SIG-M5 treated with dmso at 0.1 percent for 504 hours (cell line): ENCODE data around the gene NUTM2F.
A peak's percentile ranks its signal among the peaks of the same experiment; 100 is the strongest.
"Not testable (repeated sequence)": the region's sequence is repeated elsewhere in the genome, so short reads cannot be mapped to it uniquely, and the experiment has no call there.

Source experiments
- DNase-seq: peaks from one replicate; lab custom pipeline; 2025; ENCODE audit not compliant: unreplicated experiment; lab: John Stamatoyannopoulos, UW

The NUTM2F gene, protein sequence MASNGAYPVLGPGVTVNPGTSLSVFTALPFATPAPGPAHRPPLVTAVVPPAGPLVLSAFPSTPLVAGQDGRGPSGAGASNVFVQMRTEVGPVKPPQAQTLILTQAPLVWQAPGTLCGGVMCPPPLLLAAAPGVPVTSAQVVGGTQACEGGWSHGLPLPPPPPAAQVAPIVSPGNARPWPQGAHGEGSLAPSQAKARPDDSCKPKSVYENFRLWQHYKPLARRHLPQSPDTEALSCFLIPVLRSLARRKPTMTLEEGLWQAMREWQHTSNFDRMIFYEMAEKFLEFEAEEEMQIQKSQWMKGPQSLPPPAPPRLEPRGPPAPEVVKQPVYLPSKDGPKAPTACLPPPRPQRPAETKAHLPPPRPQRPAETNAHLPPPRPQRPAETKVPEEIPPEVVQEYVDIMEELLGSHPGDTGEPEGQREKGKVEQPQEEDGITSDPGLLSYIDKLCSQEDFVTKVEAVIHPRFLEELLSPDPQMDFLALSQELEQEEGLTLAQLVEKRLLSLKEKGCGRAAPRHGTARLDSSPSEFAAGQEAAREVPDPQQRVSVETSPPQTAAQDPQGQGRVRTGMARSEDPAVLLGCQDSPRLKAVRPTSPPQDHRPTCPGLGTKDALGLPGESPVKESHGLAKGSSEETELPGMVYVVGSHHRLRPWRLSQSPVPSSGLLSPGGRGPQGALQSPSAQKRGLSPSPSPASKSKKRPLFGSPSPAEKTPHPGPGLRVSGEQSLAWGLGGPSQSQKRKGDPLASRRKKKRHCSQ

DNA sequence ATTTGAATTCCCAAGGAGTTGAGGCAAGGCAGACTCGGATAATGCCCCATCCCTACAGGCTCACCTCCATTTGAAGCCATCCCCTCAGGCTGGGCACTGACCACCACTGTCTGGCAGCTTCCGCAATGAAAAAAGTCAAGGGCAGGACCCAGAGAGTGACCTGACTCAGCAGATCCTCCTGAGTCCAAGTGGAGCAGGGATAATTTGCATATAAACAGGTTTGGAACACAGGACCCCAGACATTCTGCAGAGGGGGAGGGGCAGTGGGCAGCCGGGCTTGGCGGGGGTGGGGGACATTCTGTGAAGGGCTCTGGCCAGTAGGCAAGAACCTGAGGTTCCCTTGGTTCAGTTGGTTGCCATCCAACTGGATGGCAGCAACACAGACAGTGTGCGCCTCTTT, at the start of gene NUTM2F:
TSS of gene NUTM2F (minus strand) at position 101 of the 400 bp plus-strand sequence. CDS start at position 80, 21 bp downstream.
- not testable (repeated sequence) for DNase-seq

DNA sequence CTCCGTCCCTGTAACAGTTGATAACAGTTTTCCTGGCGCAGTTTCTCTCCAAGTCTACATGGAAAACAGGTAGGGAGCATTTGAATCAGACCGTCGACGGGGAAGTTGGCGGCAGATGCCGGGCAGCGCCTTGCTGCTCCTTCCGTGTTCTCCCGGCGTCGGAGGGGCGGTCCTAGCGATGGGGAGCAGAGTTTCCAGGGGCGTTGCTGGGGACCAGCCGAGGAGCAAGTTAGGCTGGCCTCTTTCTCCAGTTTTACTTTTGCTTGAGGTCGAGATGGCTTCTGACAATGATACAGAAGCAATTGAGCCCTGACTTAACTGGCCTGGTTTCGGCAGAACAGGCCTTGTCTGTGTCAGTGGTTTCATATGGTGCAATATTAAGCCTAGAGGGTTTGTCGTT, 46.8 kb upstream of the NUTM2F start:
- DNase-seq, result peak; percentile 13

DNA sequence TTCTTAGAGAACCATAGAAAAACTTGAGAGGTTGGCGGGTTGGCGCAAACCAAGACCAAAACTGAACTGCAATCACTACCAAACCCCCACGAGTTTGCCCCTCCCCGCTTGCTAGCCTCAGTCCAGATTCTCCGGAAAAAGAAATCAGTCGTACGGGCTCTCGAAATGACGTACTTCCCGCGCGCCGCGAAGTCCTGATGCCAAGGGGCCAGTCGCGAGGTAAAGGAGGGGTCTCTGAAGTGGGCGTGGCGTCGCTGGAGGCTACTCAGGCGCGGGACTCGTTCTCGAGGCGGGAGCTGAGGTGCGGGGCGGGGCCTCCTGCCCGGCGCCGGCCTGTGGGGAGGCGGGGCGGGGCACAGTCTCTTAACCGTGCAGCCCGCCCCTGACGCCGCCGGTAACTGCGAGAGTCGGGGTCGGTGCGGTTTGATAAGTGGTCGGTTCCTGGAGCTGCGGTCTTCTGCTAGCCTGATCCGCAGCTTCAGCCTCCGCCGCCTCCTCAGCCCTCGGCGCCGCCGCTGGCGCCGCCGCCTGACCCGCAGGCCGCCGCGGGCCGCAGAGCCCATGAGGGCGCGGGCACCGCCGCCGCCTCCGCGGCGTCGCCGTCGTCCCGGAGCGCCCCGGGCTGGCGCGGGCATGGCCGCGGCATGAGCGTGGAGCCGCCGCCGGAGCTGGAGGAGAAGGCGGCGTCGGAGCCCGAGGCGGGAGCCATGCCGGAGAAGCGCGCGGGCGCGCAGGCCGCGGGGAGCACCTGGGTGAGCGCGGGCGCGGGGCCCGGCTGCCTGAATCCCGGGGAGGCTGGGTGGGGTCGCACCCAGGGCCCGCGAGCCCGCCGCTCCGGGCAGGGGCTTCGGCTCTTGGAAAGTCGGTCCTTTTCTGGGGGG, 46.0 kb upstream of the NUTM2F start:
- peak; percentile 83 for DNase-seq

DNA sequence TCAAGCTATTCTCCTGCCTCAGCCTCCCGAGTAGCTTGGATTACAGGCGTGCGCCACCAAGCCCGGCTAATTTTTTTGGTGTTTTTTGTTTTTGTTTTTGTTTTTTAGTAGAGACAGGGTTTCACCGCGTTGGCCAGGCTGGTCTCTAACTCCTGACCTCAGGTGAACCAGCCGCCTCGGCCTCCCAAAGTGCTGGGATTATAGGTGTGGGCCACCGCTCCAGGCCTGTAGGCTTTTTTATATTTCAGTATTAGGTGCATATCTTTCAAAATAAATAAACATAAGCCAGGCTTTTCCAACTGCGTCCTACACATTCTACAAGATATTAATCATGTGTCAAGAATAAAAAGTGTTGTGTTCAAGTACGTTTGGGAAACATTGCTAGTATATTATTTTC, 45.3 kb upstream of the NUTM2F start:
- not testable (repeated sequence) for DNase-seq

DNA sequence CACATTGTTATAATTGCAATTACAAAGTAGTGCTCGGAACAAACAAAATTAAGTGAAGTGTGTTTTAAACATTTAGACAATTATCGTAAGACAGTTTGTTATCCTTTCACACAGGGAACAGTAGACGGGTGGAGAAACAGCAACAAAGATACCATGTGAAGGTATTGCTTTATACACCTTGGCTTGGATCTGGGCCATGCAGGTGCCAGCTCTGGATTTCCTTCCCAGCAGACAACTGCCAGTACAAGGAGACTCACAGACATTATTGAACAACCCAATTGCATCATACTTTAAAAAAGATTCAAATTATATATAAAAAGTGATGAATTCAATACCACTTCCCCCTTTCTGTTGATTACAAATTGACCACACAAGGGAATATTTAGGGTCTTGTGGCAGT, 41.8 kb upstream of the NUTM2F start:
- DNase-seq, result not testable (repeated sequence)

DNA sequence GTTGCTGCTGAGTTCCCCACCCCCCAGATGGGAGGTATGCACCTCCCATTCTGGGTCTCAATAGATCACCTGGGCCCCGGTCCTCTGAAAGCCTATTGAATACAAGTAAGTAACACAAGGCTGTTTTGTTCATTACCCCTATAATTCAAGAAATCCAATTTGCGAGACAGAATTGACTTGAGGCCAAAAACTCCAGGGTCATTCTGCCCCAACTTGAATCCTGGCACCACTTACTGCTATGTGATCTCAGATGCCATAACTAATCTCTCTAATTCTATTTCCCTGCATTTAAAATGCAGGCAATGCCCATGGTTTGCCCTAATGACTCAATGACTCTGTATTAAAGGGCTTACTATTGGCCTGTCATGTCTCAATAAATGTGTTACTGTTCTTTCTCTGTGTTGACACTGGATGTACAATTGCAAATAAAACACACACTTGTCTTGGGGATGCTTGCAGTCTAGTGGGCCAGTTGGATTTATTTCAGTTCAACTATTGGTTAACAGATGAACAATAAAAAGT, 35.7 kb upstream of the NUTM2F start:
- DNase-seq, result not testable (repeated sequence)

DNA sequence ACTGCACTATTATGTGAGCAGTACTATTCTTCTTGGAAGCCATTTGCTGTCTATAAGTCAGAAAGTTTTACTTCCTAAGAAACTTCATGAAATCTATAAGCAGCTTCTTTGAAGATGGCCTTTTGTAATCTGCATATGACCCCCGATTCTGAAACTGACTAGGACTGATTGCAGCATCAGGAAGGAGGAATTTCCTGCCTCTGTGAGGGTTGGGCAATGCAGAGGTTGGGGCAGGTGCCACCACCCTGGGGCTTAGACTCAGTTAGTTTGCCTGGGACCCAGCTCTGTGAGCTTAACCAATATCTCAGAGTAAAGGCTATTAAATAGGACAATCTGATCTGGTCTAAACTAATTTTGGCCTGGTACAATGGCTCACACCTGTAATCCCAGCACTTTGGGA, 28.7 kb upstream of the NUTM2F start:
- DNase-seq, result not testable (repeated sequence)

DNA sequence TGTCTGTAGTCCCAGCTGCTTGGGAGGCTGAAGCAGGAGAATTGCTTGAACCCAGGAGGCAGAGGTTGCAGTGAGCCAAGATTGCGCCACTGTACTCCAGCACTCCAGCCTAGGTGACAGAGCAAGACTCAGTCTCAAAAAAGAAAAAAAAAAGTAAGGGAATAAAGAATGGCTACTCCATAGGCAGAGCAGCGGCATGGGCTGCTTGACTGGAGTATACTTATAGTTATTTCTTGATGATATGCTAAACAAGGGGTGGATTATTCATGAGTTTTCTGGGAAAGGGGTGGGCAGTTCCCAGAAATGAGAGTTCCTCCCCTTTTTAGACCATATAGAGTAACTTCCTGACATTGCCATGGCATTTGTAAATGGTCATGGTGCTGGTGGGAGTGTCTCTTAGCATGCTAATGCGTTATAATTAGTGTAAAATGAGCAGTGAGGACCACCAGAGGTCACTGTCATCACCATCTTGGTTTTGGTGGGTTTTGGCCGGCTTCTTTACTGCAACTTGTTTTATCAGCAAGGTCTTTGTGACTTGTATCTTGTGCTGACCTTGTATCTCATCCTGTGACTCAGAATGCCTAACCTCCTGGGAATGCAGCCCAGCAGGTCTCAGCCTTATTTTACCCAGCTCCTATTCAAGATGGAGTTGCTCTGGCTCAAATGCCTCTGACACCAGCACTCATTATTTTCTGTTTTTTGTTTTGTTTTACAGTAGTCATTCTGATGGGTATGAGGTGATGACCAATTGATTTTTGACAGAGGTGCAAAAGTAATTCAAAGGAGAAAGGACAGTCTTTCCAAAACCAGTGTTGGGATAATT, 23.7 kb upstream of the NUTM2F start:
- not testable (repeated sequence) for DNase-seq

DNA sequence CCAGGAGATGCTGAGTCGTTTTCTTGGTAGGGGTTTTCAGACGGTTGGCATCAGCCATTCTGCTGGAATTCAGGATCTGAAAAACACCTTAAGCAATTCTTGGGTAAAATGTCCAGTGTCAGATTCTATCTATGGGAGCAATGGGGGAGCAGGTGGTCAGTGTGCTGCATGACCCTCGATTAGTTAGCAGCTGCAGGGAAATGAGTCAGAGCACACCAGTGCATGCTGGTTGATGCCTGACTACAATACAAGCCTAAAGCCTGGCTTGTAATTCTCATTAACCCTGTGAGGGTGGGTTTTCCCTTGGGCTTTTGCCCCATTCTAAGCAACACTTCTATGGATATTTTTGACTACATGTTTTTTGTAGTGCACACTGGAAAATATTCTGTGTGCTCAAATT, 20.3 kb upstream of the NUTM2F start:
- not testable (repeated sequence) for DNase-seq

DNA sequence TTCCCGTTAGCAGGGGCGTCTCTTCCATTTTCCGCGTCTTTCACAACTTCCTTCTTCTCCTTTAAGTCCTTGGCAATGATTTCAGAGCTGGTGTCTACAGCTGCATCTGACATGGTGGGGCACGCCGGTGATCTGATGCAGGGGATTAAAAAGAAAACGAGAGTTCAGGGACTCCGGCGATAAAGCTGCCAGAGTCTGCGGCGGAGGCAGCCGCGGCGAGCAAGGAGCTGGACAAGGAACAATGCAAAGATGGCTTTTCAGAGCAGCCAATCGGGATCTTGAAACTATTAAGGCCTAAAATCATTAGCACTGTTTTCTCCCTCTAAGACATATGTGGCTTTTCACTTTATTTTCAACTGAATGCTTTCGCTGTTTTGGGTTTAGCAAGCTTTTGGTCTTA, 19.0 kb upstream of the NUTM2F start:
- not testable (repeated sequence) for DNase-seq

DNA sequence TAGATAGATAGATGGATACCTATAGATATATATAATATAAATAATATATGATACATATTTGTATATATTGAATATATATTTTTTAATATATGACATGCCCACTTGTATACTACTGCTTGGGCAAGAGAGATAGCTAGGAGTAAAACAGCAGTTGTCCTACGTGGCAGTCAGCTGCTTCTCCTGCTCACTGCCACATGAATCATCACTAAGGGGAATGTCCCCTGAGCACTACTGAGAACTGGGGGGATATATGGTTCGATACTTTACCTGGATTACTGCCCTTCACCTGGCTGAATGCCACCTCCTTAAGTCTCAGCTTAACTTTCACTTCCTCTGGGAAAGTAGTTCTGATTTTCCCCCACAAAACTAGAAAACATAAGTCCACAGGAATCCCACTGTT, 13.3 kb upstream of the NUTM2F start:
- DNase-seq, result not testable (repeated sequence)

DNA sequence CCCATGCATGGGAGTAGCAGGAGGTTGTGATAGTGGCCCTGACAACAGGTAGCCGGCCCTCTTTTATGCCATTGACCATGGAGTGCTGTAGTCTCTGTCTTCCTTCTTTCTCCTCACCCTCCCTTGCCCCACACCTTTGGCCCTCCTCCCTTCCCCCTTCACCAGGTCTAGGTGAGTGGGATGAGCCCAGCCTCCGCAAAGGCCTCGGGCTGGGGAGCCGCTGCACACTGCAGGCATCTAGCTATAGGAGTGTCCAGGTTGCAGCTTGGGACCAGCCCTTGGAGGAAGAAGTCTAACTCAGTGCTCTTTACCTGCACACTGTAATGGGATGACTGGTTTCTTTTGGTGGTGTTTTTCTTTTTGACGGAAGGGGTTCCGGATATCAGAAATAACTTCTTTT, 12.3 kb upstream of the NUTM2F start:
- not testable (repeated sequence) for DNase-seq

DNA sequence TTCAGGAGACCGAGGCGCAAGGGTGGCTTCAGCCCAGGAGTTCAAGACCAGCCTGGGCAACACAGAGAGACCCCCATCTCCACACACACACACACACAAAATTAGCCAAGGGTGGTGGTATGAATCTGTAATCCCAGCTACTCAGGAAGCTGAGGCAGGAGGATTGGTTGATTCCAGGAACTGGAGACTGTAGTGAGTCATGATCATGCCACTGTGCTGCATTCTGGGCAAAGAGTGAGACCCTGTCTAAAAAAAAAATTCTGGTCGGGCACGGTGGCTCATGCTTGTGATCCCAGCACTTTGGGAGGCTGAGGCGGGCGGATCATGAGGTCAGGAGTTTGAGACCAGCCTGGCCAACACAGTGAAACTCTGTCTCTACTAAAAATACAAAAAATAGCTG, 11.2 kb upstream of the NUTM2F start:
- DNase-seq, result not testable (repeated sequence)

DNA sequence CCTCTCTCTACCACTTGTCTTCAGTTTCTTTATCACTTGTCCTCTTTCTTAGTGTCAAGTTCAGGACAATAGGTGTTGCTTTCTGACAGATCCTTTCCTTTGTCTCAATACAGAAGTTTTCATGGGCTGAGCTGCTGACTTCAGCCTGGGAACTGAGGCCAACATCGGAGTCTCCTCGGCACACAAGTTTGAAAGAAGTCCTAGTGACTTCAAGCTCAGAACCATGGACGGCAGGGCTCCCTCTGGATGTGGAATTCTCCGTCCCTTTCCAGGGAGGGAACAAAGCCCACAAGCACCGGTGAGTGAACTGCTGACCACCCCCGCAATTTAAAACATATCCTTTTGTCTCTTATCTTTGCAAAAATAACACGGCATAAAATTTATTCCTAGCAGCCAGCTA, 10.3 kb upstream of the NUTM2F start:
- not testable (repeated sequence) for DNase-seq

DNA sequence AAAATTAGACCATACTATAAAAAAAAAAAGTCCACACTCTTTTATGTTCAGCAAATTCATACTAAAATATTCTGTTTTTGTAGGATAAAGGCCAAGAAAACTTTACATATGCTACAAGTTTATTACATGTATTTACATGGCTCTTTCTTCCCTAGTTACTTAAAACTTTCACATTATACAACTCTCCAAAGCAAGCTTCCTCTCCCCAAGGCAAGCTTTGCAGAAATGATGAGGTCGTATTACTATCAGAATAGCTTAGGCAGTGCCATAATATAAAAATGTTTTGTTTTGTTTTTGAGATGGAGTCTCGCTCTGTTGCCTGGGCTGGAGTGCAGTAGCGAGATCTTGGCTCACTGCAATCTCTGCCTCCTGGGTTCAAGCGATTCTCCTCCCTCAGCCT, 8.0 kb upstream of the NUTM2F start:
- not testable (repeated sequence) for DNase-seq

DNA sequence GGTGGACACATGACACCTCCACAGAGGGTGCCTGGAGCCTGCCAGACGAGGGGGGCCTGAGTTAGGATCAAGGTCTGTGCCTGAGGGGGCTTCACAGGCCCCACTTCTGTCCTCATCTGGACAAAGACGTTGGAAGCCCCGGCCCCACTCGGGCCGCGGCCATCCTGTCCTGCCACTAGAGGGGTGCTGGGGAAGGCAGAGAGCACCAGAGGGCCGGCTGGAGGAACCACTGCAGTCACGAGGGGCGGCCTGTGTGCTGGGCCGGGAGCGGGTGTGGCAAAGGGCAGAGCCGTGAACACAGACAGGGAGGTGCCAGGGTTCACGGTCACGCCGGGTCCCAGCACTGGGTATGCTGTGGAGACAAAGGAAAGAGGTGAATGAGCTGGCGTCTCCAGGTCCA, 2.9 kb downstream of the NUTM2F start:
- DNase-seq, result not testable (repeated sequence)

DNA sequence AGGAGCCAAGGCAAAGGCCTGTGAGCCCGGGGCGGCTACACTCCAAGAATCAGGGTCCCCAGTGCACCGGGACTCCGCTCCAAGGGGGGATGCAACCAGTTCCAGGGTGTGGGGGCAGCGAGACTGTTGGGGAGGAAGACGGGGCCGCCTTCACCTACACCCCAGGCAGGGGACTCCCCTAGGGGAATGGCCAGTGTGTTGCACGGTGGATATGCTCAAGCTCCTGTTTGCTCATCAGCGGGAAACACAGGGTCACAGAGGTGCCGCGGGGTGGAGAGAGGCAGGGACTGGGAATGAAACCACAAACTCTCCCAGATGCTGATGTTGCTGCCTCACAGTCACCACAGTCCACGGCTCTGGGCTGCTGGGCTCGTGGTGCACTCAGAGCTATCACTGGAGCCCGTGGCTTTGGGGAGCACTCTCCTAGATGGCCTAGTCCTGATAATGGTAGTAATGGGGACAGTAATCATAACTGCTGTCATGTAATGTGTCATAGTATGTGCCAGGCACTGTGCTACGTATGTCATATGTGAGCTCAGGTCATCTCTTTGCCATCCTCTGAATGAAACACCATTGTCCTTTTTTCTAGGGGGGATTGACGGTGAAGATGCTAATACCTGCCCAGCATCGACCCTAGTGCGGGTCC, 5.2 kb downstream of the NUTM2F start:
- not testable (repeated sequence) for DNase-seq

DNA sequence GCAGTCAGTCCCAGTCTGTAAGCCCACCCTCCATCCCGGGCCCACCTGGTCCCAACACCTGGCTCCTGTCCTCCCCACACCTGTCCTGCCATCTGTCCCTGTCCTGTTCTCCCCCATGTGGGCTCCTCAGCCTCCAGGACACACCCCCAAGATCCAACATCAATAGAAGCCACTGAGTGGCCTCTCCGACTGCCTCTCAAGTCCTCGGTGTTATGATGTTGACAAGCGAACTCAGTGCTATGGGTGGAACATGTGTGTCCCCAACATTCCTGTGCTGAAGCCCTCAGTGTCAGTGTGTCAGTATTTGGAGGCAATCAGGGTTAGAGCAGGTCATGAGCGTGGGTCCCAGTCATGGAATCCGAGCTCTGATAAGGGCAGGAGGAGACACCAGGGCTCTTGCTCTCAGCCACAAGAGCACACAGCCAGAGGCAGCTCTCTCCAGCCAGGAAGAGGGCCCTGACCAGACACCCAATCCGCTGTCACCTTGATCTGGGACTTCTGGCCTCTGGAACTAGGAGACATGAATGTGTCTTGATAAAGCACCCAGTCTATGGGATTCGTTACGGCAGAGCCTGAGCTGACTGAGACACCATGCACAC, 6.0 kb downstream of the NUTM2F start:
- not testable (repeated sequence) for DNase-seq
